Measurements from ENCODE around the gene VASP.

Gene VASP

DNA sequence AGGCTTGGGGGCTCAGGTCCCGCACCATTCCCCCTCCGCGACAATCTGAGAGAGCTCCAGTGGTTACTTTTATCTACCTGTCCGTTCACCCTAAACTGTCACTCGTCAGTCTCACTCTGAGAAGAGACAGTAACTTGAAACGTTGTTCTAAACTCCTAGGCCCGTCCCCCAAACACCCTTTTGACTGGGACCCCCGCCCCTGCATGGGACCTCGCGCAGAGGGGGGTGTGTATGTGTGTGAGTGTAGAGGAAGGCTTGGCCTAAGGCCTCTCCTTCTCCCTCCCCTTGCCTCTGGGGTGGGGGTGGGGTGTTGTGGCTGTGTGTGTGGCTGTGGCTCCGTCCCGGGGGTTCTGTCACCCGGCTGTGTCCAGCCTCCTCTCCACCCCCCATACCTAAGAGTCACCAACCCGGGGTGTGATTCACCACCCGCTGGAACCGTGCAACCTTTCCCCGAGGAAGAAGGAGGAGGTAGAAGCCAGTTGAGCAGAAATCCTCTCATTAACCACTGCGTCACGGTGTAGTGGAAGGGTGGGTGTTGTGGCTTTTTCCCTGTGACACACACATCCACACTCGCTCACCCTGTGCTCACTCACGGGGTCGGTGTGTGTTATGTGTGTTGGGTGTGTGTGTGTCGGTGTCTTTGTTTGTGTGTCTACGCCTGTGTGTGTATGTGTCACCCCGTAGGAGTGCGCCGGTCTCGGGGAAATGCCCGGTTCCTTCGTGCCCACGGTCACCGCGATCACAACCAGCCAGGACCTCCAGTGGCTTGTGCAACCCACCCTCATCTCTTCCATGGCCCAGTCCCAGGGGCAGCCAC lies 37.1 kb upstream of the VASP start:
- TF ChIP-seq, protein P1, sequence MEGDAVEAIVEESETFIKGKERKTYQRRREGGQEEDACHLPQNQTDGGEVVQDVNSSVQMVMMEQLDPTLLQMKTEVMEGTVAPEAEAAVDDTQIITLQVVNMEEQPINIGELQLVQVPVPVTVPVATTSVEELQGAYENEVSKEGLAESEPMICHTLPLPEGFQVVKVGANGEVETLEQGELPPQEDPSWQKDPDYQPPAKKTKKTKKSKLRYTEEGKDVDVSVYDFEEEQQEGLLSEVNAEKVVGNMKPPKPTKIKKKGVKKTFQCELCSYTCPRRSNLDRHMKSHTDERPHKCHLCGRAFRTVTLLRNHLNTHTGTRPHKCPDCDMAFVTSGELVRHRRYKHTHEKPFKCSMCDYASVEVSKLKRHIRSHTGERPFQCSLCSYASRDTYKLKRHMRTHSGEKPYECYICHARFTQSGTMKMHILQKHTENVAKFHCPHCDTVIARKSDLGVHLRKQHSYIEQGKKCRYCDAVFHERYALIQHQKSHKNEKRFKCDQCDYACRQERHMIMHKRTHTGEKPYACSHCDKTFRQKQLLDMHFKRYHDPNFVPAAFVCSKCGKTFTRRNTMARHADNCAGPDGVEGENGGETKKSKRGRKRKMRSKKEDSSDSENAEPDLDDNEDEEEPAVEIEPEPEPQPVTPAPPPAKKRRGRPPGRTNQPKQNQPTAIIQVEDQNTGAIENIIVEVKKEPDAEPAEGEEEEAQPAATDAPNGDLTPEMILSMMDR (IDR thresholded peaks at IDR 0.05; ENCODE audit: control insufficient read depth, extremely low read depth, insufficient read depth) = no peak
- no peak for DNase-seq (ENCODE audit: low read depth)
- peak overlapping the region; percentile 65 for H3K4me3 ChIP-seq (ENCODE audit: low read depth, low read length)

DNA sequence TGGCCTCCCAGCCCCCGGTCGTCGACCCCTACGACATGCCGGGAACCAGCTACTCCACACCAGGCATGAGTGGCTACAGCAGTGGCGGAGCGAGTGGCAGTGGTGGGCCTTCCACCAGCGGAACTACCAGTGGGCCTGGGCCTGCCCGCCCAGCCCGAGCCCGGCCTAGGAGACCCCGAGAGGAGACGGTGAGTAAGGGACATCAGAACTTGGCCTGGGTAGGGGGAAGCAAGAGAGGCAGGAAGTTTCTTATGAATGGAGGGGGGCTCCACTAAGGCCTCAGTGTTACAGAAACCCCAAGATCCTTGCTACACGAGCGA lies 36.6 kb upstream of the VASP start:
- no peak overlapping the region for H3K4me3 ChIP-seq (ENCODE audit: low read depth, low read length)
- TF ChIP-seq, protein P1 (IDR thresholded peaks at IDR 0.05; ENCODE audit: control insufficient read depth, extremely low read depth, insufficient read depth) = no peak
- DNase-seq (ENCODE audit: low read depth) = no peak

DNA sequence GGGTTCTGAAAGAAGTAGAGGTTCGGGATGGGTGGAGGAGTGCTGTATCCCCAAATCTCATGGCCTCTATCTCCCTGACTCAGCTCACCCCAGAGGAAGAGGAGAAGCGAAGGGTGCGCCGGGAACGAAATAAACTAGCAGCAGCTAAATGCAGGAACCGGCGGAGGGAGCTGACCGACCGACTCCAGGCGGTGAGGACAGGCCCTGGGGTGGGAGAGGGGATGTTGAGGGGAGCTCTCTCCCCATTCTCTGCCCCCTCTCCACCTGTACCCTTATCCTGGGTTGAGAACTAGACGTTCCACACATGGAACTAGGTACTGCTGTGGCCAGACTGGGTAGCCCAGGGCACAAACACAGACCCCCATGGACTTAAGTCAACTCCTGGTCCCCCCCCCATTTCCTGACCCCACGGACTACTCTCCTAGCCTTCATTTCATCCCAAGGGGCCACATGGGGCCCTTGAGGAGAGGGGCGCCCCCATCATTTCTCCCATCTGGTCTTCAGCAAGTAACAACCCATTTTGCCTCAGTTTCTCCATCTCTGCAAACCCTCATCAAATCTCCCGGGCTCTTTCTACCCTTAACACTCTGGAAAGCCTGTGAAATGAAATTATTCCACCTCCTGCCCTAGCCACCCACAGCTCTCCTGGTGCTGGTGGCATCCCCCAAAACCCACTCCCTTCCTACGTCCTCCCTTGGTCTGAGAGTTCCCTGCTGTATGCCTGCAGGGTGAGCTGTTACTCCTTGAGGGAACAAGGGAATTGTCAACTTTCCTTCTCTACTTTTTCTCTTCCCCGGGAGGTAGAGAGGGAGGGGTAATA lies 36.0 kb upstream of the VASP start:
- TF ChIP-seq, protein P1 (IDR thresholded peaks at IDR 0.05; ENCODE audit: control insufficient read depth, extremely low read depth, insufficient read depth) = no peak
- H3K4me3 ChIP-seq (ENCODE audit: low read depth, low read length) = no peak overlapping the region
- DNase-seq (ENCODE audit: low read depth) = no peak

DNA sequence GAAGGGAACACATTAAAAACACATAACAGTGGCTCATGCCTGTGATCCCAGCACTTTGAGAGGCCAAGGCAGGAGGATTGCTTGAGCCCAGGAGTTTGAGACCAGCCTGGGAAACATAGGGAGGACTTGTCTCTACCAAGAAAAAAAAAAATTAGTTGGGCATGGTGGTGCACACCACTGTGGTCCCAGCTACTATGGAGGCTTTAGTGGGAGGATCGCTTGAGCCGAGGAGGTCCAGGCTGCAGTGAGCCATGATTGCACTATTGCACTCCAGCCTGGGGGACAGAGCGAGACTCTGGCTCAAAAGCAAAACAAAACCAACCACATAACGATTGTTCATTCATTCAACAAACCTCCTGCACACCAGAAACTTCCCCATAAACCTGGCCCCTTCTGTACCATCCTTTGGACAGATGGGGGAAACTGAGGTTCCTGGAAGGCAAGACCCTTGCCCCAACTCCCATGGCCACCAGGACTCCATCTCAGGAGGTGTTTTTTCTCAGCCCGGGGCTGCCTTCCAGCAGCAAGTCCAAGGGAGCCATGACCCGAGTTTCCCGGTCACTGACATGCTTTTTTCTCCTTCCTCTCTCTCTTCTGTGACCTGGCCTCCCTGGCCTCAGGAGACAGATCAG lies 35.2 kb upstream of the VASP start:
- DNase-seq (ENCODE audit: low read depth) = no peak
- no peak overlapping the region for H3K4me3 ChIP-seq (ENCODE audit: low read depth, low read length)
- TF ChIP-seq, protein P1 (IDR thresholded peaks at IDR 0.05; ENCODE audit: control insufficient read depth, extremely low read depth, insufficient read depth) = no peak

DNA sequence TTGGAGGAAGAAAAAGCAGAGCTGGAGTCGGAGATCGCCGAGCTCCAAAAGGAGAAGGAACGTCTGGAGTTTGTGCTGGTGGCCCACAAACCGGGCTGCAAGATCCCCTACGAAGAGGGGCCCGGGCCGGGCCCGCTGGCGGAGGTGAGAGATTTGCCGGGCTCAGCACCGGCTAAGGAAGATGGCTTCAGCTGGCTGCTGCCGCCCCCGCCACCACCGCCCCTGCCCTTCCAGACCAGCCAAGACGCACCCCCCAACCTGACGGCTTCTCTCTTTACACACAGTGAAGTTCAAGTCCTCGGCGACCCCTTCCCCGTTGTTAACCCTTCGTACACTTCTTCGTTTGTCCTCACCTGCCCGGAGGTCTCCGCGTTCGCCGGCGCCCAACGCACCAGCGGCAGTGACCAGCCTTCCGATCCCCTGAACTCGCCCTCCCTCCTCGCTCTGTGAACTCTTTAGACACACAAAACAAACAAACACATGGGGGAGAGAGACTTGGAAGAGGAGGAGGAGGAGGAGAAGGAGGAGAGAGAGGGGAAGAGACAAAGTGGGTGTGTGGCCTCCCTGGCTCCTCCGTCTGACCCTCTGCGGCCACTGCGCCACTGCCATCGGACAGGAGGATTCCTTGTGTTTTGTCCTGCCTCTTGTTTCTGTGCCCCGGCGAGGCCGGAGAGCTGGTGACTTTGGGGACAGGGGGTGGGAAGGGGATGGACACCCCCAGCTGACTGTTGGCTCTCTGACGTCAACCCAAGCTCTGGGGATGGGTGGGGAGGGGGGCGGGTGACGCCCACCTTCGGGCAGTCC lies 34.5 kb upstream of the VASP start:
- TF ChIP-seq, protein P1 (IDR thresholded peaks at IDR 0.05; ENCODE audit: control insufficient read depth, extremely low read depth, insufficient read depth) = no peak
- no peak for DNase-seq (ENCODE audit: low read depth)
- H3K4me3 ChIP-seq (ENCODE audit: low read depth, low read length) = no peak overlapping the region

GRCh38 chr19:45473367-45473681 lies 34.0 kb upstream of the VASP start:
- DNase-seq (ENCODE audit: low read depth) = no peak
- TF ChIP-seq, protein P1 (IDR thresholded peaks at IDR 0.05; ENCODE audit: control insufficient read depth, extremely low read depth, insufficient read depth) = no peak
- H3K4me3 ChIP-seq (ENCODE audit: low read depth, low read length) = no peak overlapping the region

Data from LNCaP clone FGC (cell line).